Stimulated activated CD4-positive, alpha-beta T cell treated with anti-CD3 and anti-CD28 coated beads, Interleukin-2, amount 100 ng/mL, for 24 hours (primary cell): ENCODE measurements around the gene RAB40C.

Experiments used
- DNase-seq, 2 donors: peaks; one replicate each; pipeline ENCODE4 v3.0.0-alpha.2; 2020

Gene RAB40C

DNA sequence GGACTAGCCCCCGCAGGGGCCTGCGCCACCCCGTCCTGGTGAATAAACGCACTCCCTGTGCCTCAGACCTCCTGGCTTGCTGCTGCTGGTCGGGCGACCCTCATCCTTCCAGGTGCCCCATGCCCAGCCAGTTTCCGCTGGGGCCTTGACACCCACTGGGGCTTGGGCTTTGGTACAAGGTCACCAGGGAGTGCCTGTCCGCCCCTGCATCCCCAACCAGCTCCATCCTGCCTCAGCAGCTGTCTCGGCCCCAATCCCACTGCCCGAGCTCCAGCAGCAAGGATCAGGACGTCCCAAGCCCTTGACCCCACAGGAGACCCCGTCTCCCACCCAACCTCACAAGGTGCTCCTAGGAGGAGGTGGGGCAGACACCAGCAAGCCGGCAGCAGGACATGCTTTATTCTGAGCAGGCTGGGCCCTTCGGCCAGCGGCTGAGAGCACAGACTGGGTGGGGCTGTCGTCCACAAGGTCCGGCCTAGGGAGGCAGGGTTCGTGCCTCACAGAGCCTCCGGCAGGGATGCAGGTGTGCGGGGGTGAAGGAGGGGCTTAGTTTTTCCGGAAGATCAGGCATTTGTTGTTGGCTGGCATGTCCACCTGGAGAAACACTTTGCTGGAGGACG is 44.3 kb downstream of the RAB40C start:
- no peak for DNase-seq

DNA sequence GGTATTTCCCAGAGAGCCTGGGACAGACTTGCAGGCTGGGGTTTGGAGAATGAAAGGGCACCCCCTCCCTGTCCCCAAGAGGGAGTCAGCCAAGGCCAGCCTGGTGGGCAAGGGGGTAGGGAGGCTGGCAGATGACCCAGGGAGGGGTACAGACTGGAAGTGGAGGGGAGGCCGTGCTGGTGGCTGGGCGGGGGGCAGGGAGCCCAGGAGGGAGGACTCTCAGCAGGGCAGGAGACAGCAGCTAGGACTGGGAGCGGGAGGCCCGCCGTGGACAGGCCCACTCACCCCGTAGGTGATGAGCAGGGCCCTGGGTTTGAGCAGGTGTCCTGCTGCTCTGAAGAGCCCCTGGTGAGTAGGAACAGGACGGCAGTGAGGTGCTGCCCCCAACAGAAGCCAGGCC is 45.1 kb downstream of the RAB40C start:
- DNase-seq: no peak

DNA sequence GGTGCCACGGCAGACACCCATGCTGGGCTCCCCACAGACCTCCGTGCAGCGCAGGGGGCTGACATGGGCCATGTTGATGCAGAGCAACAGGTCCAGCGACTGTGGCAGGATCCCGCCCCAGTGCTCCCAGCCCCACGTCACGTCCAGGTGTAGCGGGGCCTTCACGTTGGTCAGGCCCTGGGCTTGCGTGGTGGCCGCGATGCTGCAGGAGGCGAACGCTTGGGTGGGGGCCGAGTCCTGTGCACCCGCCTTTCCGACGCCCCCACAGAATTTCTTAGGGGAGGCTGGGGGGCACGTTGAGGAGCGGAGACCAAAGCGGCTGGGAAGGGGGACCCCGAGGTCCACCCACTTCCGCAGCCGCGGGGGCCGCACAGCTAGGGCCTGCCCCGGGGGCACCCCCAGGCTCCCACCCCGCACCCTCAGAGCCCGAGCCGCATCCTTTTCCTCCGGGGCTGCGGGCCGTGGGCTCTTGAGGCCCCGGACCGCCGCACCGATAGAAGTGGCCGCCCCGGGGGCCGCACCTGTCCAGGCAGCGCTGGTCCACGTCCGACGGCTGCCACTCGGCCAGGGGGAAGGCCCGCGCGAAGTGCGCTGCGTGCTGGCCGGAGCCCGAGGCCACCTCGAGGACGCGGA is 45.8 kb downstream of the RAB40C start:
- no peak for DNase-seq

DNA sequence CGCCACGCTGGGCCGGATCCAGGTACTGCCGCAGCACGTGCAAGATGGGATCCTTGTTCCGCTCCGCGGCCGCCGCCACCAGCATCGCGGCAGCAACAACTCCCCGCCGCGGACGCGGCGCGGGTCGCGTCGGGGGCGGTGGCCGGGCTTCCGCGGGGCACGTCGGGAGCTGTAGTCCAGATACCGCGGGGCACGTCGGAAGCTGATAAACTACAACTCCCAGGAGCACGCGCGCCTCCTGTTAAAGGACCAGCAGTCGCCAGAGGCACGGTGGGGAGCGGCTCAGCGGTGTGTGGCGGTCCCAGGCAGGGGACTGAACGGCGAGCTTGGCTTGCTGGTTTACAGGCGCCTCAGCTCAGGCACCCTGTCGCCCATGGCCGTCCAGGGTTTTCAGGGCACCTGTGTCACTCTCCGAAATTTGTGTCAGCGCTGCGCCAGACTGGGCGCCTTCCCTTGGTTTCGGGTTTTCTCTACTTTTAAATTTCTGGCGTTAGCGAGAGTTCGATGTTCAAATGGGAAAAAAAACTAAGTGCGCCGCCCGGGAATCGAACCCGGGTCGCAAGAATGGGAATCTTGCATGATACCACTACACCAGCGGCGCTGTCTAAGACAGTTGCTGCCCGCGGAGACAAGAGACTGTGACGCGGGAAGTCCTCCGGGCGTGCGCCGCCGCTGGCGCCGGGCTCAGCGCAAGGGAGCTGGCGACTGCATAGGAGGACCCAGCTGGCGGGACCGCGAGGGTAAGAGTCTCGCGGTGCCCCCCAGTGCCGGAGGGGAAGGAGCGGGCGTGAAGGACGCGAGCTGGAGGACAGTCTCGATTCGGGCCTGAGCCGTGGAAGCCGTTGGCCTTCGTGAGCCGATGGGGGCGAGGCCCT is 46.6 kb downstream of the RAB40C start, which contains the start of gene METTL26:
Gene METTL26 (minus strand): TSS at position 100 of the 875 bp plus-strand sequence. CDS start 15 bp downstream, at position 85.
- peak; percentile 94 for DNase-seq

DNA sequence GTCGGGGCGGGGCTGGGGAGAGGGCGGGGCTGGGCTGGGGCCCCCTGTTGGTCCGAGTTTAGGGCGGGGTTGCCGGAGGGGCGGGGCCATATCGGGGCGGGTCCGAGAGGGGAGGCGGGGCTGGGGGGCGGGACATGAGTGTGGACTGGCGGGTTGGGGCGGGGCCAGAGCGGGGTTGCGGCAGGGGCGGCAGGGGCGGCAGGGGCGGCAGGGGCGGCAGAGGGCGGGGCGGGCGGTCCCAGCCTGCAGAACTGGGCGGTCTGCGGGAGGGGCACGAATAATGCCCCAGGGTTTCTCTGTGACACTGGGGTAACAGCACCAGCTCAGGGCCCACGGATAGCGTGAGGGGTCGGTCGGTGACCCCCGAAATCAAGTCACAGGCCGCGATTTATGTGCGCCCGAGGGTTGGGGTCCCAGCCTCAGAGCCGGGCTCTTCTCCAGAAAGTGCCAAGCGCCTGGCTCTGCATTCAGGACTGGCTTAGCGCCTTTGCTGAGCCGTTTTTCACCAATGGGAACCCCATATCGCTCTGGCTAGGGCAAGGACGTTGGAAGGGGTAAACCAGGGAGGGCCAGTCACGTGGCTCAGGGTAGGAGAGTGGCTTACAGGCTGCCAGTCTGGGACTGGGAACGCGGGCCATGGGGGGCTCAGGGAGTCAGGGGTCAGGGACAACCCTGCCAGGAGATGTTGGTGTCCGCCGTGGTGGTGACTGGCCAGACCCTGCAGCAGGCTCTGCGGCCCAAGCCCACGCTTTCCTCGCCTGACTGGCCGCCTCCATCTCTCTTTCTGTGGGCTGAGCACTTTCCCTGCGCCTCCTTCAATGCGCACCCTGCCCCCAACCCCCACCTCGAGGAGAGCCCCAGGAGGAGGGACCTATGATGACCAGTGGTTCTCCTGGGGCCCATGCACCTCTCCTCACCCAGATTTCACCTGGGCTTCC is 47.5 kb downstream of the RAB40C start:
- DNase-seq: peak; percentile 88 to 90

DNA sequence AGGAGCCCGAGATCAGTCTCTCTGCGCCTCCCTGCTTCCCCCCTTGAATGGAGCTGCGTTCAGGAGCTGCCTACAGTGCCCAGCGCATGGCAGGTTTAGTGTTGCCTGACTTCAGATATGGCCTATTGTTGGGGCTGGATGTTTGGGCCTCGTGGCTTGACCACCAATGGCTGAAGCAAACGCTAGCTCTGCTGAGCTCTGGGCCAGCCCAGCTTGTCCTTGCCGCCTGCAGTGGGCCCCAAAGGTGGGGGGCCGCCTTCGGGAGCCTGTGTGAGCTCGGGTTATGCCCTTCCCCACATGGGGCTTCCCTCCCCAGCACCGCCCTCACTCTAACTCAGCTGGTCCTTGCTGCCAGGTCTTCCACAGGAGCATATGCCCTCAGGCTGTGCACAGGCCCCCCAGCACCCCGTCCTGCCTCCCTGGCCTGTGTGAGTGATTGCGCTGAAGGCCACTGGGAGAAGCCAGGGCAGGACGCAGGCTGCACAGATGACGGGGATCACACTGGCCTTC is 48.2 kb downstream of the RAB40C start:
- no peak for DNase-seq

DNA sequence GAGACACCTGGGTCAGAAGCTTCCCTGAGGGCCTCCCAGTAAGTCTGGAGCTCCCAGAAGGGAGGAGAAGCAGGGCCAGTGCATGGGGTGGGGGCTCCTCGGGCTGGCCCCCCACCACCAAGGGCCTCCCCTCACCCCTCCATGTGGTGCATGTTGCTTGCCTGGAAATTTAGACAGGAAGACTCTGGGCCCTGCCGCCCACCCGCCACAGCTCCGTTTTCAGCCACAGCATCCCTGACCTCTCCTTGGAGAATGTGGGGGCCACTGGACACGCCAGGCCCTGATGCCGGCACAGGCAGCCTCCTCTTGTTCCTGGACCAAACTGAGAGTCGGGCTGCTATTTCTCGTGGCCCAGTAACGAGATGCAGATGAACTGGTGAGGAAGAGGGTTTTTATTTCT is 49.0 kb downstream of the RAB40C start:
- no peak for DNase-seq

DNA sequence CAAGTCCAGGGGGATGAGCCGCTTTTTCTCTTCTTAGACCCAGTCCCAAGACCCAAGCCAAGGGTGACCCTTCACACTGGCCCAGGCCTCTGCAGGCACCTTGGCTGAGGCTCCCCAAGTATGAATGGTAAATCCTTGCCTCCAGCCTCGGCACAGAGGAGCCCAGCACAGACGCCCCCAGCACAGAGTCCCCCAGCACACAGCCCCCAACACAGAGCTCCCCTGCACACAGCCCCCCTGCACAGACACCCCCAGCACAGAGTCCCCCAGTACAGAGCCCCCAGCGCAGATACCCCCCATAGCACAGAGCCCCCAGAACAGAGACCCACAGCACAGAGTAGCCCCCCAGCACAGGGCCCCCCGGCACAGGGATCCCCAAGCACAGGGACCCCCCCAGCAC is 50.7 kb downstream of the RAB40C start:
- no peak for DNase-seq

DNA sequence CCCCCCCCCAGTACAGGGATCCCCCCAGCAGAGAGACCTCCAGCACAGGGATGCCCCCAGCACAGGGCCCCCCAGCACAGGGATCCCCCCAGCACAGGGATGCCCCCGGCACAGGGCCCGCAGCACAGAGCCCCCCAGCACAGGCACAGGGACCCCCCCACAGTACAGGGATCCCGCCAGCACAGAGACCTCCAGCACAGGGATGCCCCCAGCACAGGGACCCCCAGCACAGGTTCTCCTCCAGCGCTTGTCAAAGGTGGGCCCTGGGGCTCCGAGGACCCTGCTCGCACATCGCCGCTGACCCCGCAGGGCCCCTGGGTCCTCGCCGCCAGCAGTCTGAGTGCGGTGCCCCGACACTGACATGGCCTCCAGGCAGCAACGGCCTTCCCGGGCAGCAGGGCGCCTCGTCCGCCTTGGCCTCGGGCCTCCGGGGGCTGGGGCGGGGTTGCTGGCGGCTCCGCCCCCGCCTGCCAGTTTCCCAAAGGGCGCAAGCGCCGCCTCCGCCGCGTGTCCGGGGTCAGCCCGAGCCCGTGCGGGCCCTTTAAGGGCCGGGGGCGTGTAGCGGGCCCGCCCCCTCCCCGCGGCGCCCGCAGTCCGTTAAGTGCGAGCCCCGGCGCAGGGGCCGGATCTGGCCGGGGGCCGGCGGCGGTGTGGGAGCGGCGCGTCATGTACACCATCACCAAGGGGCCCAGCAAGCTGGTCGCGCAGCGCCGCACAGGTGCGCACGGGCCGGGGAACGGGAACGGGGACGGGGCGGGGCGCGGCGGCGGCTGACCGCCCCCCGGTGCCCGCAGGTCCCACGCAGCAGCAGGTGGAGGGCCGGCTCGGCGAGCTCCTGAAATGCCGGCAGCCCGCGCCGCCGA is 51.7 kb downstream of the RAB40C start, which contains the start of gene MCRIP2:
Gene MCRIP2 (plus strand): TSS at position 503 of the 863 bp plus-strand sequence. CDS start 164 bp downstream, at position 667.
- peak; percentile 71 to 88 for DNase-seq

DNA sequence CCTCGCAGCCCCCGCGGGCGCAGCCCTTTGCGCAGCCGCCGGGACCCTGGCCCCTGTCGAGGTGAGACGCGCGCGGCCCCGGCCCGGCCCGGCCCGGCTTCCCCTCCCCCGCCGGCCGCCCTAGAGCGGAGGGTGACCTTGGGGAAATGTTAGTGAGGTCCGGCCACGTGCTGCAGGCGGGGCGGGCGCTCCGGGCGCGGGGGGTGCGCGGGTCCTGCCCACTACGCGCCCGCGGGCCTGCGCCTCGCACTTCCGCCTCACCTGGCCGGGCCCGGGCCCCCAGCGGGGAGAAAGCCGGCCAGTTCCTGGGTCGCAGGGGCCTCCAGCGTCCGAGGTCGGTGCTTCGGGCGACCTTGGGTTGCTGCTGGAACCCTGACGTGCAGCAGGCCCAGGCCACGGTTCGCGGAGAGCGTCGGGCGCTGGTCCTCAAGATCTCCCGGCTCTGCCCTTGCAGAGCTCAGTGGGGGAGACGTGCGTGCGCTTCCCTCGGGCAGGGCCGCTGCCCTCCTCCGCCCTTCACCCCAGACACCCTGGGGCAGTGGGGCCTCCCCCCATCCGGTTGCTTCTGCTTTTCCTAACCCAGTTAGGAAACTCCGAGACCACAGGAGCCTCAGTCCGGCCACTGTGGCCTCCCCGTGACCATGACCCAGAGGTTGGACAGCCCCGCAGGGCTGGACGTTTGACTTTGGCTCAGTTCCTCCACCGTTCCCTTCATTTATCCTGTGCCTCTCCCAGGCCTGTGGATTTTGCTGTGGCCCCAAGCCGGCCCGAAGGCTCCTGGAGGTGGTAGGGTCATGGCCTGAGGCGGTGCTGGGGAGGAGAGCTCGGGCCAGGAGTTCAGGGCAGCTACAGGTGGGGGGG is 52.6 kb downstream of the RAB40C start:
- peak; percentile 48 to 62 for DNase-seq

DNA sequence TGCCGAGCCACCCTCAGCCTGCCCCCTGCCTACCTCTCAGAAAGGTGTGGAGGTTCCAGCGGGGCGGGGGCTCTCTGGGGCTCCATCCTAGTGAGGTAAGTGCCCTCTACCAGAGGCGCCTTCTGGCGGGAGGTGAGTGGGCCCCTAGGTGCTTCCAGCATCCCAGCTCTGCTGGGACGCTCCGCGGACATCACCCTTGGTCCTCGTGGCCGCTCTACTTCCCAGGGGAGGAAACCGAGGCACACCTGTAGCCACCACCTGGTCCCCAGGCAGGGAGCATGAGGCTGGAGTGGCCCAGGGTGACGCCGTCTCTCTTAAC is 53.1 kb downstream of the RAB40C start:
- DNase-seq: no peak

DNA sequence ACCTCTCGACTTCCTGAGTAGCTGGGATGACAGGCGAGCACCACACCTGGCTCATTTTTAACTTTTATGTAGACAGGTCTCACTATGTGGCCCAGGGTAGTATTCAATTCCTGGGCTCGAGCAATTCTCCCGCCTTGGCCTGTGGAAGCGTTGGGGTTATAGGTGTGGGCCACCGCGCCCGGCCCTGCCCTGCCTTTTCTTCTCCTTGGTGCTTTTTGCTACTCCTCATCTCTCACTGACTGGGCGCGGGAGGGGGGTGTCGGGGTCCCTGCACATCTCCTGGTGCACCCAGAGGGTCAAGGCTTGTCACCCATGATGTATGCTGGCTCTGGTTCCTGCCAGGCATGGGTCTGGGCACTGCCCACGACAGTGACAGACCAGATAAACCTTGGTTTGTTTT is 54.7 kb downstream of the RAB40C start:
- no peak for DNase-seq

DNA sequence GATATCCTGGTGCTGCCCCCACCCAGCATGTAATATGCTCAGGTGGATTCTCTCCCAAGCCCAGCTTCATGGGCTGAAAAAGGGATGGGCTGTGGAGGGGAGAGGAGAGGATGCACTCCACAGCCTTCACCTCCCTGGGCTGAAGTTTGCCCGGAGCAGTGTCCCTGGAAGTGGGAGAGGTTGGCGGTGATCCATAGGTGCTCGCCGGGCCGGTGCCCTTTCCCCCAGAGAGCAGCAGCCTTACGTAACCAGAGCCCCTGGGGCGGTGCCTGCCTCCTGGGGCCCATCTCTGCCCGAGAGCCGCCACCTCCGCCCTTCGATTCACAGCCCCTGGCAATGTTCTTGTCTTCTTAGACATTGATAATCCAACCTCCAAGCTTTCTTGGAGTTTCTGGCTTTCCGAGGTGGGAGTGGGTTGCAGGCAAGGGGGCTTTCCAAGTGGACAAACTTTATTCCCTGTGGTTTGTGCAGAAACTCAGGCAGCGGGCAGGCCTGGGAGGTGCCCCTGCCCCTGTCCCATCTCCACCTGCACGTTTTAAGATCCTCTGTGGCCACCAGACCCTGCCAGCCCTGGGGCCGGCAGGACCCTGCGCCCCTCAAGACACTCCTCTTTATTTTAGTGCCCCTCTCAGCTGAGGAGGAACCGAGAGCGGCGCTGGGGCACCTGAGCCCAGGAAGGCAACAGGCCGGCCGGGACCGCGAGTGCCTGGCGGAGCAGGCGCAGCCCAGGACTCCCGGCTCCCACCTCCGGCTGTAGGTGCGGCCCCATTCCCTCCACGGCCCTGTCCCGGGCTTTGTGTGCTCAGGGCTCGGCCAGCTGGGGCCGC is 56.2 kb downstream of the RAB40C start:
- no peak for DNase-seq

DNA sequence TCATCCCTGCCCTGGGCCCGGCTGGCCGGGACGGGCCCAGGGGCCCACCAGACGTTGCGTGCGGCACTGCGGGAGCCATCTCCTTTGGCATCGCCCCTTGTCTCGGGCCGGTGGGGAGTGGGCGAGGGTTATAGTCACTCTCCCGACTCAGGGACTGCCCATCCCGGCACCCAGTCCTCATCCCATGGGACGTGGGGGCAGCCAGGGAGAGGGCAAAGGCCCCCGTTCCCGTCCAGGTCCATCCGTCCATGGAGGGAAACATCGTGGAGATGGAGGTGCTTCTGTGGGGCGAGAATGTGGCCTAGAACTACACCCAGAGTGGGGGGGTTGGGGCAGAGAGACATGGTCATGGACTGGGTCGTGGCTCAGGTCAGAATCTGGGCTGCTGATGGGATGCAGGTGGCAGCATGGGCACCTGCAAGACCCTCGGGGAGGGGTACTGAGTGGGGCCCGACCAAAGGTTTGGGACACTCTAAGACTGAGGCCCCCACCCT is 56.9 kb downstream of the RAB40C start:
- no peak for DNase-seq

DNA sequence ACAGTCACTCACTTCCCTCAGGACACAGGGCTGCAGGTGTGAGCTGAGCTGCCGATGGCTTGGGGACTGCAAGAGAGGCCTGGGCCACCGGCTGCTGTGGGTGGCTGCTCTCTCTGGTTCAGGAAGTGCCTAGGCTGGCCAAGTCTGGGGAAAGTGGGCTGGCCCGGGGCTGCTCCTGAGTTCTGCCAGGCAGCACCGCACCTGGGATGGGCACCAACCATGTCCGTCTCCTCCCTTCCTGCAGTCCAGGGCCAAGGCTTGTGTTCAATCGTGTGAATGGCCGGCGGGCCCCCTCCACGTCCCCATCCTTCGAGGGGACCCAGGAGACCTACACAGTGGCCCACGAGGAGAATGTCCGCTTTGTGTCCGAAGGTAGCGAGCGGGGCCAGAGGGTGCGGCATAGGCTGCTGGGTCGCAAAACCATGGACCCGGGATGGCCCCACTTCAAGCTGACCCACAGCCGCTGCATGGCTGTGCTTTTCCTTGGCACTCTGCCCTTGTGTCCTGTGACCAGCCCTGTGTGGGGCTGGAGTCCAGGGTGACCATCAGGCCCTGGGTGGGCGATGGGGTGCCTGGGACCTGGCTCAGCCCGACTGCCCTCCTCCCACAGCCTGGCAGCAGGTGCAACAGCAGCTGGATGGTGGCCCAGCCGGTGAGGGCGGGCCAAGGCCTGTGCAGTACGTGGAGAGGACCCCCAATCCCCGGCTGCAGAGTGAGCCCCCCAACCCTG is 57.5 kb downstream of the RAB40C start:
- no peak for DNase-seq

DNA sequence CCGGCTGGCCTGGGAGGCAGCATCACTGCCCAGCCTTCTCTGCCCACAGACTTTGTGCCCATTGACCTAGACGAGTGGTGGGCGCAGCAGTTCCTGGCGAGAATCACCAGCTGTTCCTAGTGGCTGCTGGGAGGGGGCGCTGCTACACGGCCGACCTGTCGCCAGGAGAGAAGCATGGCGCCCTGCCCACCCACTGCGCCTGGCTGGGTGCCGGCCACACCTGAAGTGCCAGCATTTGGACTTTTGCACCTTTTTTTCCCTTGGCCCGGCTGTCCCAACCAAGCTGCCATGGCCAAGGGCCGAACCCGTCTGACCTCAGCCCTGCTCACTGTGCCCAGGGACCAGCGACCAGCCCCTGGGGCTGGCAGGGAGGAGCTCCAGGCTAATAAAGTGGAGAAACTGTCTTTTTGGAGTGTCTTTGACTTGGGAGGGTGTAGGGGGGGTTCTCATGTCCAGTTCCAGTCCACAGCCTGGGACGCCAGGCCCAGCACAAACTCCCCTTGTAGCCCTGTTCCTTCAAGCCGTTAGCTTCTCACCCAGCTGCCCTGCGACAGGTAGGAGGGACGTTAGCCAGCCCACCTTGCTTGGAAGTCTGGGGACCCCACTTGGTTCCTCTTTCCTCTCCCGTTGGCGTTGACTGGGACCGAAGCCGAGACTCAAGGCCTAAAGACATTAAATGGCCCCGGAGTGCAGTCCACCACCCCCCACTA is 58.4 kb downstream of the RAB40C start:
- DNase-seq: peak; percentile 61 to 71

DNA sequence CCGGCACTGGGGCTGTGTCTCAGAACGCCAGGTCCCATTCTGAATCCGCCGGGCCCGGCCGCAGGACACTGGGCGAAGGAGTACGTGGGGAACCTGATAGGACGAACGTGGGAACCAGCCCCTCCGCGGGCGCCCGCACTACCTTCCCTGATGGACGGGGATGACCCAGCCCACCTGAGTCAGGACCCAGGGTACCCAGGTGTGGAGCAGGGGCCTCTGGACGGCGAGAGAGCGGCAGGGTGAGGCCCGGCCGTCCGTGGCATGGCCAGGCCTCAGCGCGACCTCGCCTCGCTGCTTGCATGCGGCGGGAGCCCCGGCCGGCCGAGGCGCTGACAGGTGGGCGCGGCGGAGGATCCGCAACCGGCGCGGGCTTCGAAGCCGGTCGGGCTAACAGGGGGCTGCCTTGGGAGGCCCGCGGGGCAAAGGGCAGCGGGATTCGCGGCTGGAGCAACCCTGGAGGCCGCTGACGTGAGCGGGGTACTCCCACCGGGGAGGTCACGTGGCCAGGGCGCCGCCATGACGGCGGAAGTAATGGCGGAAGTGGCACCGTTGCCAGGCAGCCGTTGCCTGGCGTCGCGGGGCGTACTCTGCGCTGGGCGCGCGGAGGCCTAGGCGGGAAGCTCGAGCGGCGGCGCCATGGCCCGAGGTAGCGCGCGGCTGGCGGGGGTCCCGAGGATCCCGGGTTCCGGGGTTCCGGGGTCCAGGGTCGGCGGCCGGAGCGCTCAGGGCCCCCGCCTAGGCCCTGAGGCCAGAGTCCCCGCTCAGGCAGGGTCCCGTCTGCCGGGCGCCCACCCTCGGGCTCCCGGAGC is 59.1 kb downstream of the RAB40C start, which contains the start of gene WDR90:
Gene WDR90 (plus strand): TSS at position 585 of the 809 bp plus-strand sequence. CDS start 52 bp downstream, at position 637.
- DNase-seq: peak; percentile 95 to 96
